ENCODE results near the gene LGR5.

DNA sequence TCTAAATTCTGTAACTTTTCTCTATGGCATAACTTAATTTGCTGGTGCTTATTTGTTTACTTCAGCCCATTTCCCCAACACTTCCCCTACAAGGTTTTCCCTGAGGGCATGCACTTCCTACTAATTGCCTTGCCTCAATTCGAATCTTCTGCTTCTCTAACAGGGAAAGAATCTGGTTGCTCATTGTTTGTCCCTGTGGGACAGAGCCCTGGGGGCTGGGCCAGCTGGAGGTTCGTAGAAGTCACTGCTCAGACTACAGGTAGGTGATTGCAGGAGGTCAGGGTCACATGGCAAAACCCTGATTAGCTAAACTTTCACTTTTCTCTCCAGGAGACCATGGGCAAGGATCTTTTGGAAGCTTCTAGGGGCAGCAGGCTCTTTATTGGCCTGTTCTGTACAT is 152.0 kb downstream of the LGR5 start:
- no peak for TF ChIP-seq EZH2 (IDR thresholded peaks at IDR 0.05; ENCODE audit: low read length)
- TF ChIP-seq, protein P1, sequence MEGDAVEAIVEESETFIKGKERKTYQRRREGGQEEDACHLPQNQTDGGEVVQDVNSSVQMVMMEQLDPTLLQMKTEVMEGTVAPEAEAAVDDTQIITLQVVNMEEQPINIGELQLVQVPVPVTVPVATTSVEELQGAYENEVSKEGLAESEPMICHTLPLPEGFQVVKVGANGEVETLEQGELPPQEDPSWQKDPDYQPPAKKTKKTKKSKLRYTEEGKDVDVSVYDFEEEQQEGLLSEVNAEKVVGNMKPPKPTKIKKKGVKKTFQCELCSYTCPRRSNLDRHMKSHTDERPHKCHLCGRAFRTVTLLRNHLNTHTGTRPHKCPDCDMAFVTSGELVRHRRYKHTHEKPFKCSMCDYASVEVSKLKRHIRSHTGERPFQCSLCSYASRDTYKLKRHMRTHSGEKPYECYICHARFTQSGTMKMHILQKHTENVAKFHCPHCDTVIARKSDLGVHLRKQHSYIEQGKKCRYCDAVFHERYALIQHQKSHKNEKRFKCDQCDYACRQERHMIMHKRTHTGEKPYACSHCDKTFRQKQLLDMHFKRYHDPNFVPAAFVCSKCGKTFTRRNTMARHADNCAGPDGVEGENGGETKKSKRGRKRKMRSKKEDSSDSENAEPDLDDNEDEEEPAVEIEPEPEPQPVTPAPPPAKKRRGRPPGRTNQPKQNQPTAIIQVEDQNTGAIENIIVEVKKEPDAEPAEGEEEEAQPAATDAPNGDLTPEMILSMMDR (optimal IDR thresholded peaks at IDR 0.05 in 1 of 3, IDR thresholded peaks at IDR 0.05 in 1 of 3, conservative IDR thresholded peaks at IDR 0.05 in 1 of 3; ENCODE audit: extremely low read depth in 1 of 3, insufficient read depth in 2 of 3, low read length in 3 of 3): no peak
